Testis (tissue), 3 donors: ENCODE results near the gene SDSL. TPM values are rescaled to one million over a fixed set of nuclear protein-coding genes. Genes with fewer than 3 reads are reported as not detected.

Source experiments
- DNase-seq: peaks from one replicate; pipeline ENCODE4 v3.0.0-alpha.2; 2019
- H3K27ac ChIP-seq, 2 donors: fragments of 200-600 bp; sonication (generic); one replicate each; pipeline ENCODE4 v1.5.1; 2019
- H3K27me3 ChIP-seq: fragments of 200-600 bp; sonication (generic); one replicate; pipeline ENCODE4 v1.5.1; 2019
- H3K36me3 ChIP-seq: fragments of 200-600 bp; sonication (generic); one replicate; pipeline ENCODE4 v1.5.1; 2017; ENCODE audit warnings: low read depth; ENCODE audit errors: missing control alignments
- H3K4me1 ChIP-seq: fragments of 200-600 bp; sonication (generic); one replicate; pipeline ENCODE4 v1.5.1; 2019
- H3K4me3 ChIP-seq, 2 donors: fragments of 200-600 bp; sonication (generic); one replicate each; pipeline ENCODE4 v1.5.1; 2017 to 2019
- H3K9me3 ChIP-seq: fragments of 200-600 bp; sonication (generic); one replicate; pipeline ENCODE4 v1.5.1; 2017
- CTCF ChIP-seq, 3 experiments: fragments of 450-650 bp in 2 of 3; fragments of 200-600 bp in 1 of 3; sonication (generic) in 1 of 3; IDR thresholded peaks; one replicate each; pipeline ENCODE4 v1.5.1; 2016 to 2019; ENCODE audit warnings: antibody characterized with exemption in 3 of 3, mild to moderate bottlenecking in 2 of 3, moderate library complexity in 1 of 3
- POLR2A ChIP-seq: fragments of 450-650 bp; IDR thresholded peaks from one replicate; pipeline ENCODE4 v1.6.1; 2017; ENCODE audit warnings: antibody characterized with exemption, mild to moderate bottlenecking, moderate library complexity
- WGBS, 2 donors: methylation state at CpG; one replicate each; pipeline ENCODE4 v1.1.5; 2018; 5-methylcytosine and 5-hydroxymethylcytosine counted together
- intact Hi-C: fragments of 100-400 bp; cut with DNase I; formaldehyde crosslinking; loops from one replicate; pipeline ENCODE4 v1.15.1; 2023; ENCODE audit warnings: low total_unique reads
- polyA plus RNA-seq: library from polyadenylated mRNA; stranded (reverse); fragments of 350-450 nt; fragmentation: Illumina TruSeq; extraction: RNeasy Lipid Tissue Mini Kit (QIAGEN cat#74804); gene quantifications from one replicate; pipeline ENCODE4 v1.2.3, GENCODE V29; 2014; ENCODE audit warnings: low read depth, low replicate concordance; ENCODE audit not compliant: insufficient read depth
- total RNA-seq, 2 donors: library from RNA; depleted of rRNA; stranded (reverse); fragments of >200 nt; gene quantifications; one replicate each; pipeline ENCODE4 v1.2.3, GENCODE V29; 2016

SDSL gene
- total and polyA plus RNA-seq, 3 donors from 2014 or later = 15.9 to 25.2 (median 16.3) TPM

- Histone ChIP-seq H3K4me3 (no peak overlapping the region), H3K9me3 (no peaks in the 10 kb centered on the region), H3K27me3 (no peaks in the 10 kb centered on the region), H3K27ac (no peak overlapping the region), H3K36me3 (no peaks in the 10 kb centered on the region), H3K4me1 (no peaks in the 10 kb centered on the region)
- intact Hi-C loops = no loop called here
- WGBS, 2 donors = 88 to 93% methylated on average over 9 of the region's 9 CpGs
- DNase-seq = no peak
- no peak for TF ChIP-seq CTCF (IDR thresholded peaks at IDR 0.05)
- no peak for TF ChIP-seq POLR2A
Observed at GRCh38 chr12:113414519-113415038, 7.6 kb upstream of the SDSL start.

GRCh38 chr12:113416091-113416754 lies 6.0 kb upstream of the SDSL start:
- Histone ChIP-seq H3K4me3 (no peak overlapping the region), H3K4me1 (no peaks in the 10 kb centered on the region), H3K9me3 (no peaks in the 10 kb centered on the region), H3K36me3 (no peaks in the 10 kb centered on the region), H3K27me3 (no peaks in the 10 kb centered on the region), H3K27ac (no peak overlapping the region)
- TF ChIP-seq CTCF (IDR thresholded peaks at IDR 0.05) (no peak), POLR2A (no peak)
- WGBS, 2 donors = 68 to 69% methylated on average over 6 of the region's 6 CpGs
- intact Hi-C loops = no loop called here
- DNase-seq = peak; percentile 27

- Histone ChIP-seq H3K4me3 (no peak overlapping the region), H3K27me3 (no peaks in the 10 kb centered on the region), H3K36me3 (no peaks in the 10 kb centered on the region), H3K27ac (no peak overlapping the region), H3K4me1 (peaks cover 7% of the 10 kb centered on the region), H3K9me3 (no peaks in the 10 kb centered on the region)
- intact Hi-C loops = no loop called here
- WGBS, 2 donors = 45 to 62% methylated on average over 13 of the region's 13 CpGs
- DNase-seq = peak; percentile 22
- TF ChIP-seq POLR2A = no peak
- no peak for TF ChIP-seq CTCF (IDR thresholded peaks at IDR 0.05)
Observed at GRCh38 chr12:113418213-113418879, 3.8 kb upstream of the SDSL start.

GRCh38 chr12:113420996-113421595 lies 1.1 kb upstream of the SDSL start:
- Histone ChIP-seq H3K4me3 (no peak overlapping the region), H3K27me3 (no peaks in the 10 kb centered on the region), H3K27ac (no peak overlapping the region), H3K36me3 (no peaks in the 10 kb centered on the region), H3K4me1 (peaks cover 10% of the 10 kb centered on the region), H3K9me3 (no peaks in the 10 kb centered on the region)
- no peak for DNase-seq
- intact Hi-C loops = no loop called here
- TF ChIP-seq CTCF (IDR thresholded peaks at IDR 0.05) (no peak), POLR2A (no peak)
- WGBS, 2 donors = 65 to 91% methylated on average over 2 of the region's 2 CpGs
